Brain pericyte (primary cell): Measurements from ENCODE around the gene AQP5.

Source experiments
- DNase-seq: peaks from one replicate; pipeline ENCODE4 v3.0.0-alpha.2; 2012; ENCODE audit warnings: low read depth, low spot score

AQP5 gene

GRCh38 chr12:49950273-49951251 lies 11.1 kb upstream of the AQP5 start, which contains the start of gene AQP2:
Gene AQP2, plus strand, starts transcription at chr12:49950737. Its CDS starts 94 bp downstream, at chr12:49950831.
- DNase-seq: no peak

- no peak for DNase-seq
These were observed 10.0 kb upstream of the AQP5 start for GRCh38 chr12:49951411-49952240.

GRCh38 chr12:49952391-49953055 lies 9.1 kb upstream of the AQP5 start:
- no peak for DNase-seq

- no peak for DNase-seq
These were observed 8.5 kb upstream of the AQP5 start for GRCh38 chr12:49953151-49953550.

GRCh38 chr12:49953961-49954846 lies 7.5 kb upstream of the AQP5 start:
- no peak for DNase-seq

- DNase-seq: no peak
These were observed 6.5 kb upstream of the AQP5 start for GRCh38 chr12:49954863-49955830.

GRCh38 chr12:49955899-49956662 lies 5.6 kb upstream of the AQP5 start:
- DNase-seq: no peak

GRCh38 chr12:49956663-49957569 lies 4.8 kb upstream of the AQP5 start:
- no peak for DNase-seq

GRCh38 chr12:49957570-49957967 lies 4.1 kb upstream of the AQP5 start:
- no peak for DNase-seq

- no peak for DNase-seq
These were observed 1.8 kb upstream of the AQP5 start for GRCh38 chr12:49959685-49960473.

- no peak for DNase-seq
These were observed 1.1 kb upstream of the AQP5 start for GRCh38 chr12:49960474-49961110.

- no peak for DNase-seq
These were observed 507 bp downstream of the AQP5 start for GRCh38 chr12:49961993-49962764.

GRCh38 chr12:49962861-49963765 lies 1.4 kb downstream of the AQP5 start:
- no peak for DNase-seq

GRCh38 chr12:49963976-49964815 lies 2.5 kb downstream of the AQP5 start:
- DNase-seq: no peak
